ENCODE measurements around the gene ALOX5AP.

Gene ALOX5AP

DNA sequence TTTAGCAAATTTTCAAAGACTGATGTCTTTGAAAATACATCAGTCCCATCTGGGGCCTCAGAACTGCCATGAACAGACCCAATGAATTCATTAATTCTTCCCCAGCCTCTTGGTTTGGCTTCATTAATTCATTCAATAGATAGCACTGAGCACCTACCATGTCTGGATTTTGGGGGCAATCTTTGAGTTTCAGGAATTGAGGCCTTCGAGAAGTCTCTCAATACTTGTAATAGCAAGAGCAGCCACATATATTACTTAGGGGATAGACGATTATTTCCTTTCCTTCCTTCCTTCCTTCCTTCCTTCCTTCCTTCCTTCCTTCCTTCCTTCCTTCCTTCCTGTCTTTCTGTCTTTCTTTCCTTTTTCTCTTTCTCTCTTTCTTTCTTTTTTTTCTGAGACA, 64.8 kb downstream of the ALOX5AP start:
- no peak for TF ChIP-seq CTCF (IDR thresholded peaks at IDR 0.05; ENCODE audit: low read depth, low read length)
- no peak overlapping the region for H3K4me3 ChIP-seq (replicated peaks in 1 of 2; ENCODE audit: low read depth in 2 of 2, low read length in 2 of 2)
- DNase-seq (ENCODE audit: low read depth in 2 of 2): no peak

GRCh38 chr13:30802501-30802900, 67.2 kb downstream of the ALOX5AP start:
- no peak for DNase-seq (ENCODE audit: low read depth in 2 of 2)
- TF ChIP-seq CTCF (IDR thresholded peaks at IDR 0.05; ENCODE audit: low read depth, low read length): no peak
- no peak overlapping the region for H3K4me3 ChIP-seq (replicated peaks in 1 of 2; ENCODE audit: low read depth in 2 of 2, low read length in 2 of 2)

GRCh38 chr13:30802953-30803478, 67.7 kb downstream of the ALOX5AP start:
- TF ChIP-seq CTCF (IDR thresholded peaks at IDR 0.05; ENCODE audit: low read depth, low read length): peak; percentile 91
- H3K4me3 ChIP-seq (replicated peaks in 1 of 2; ENCODE audit: low read depth in 2 of 2, low read length in 2 of 2): peak overlapping the region; percentile 25 to 33
- peak; percentile 84 to 85 for DNase-seq (ENCODE audit: low read depth in 2 of 2)

DNA sequence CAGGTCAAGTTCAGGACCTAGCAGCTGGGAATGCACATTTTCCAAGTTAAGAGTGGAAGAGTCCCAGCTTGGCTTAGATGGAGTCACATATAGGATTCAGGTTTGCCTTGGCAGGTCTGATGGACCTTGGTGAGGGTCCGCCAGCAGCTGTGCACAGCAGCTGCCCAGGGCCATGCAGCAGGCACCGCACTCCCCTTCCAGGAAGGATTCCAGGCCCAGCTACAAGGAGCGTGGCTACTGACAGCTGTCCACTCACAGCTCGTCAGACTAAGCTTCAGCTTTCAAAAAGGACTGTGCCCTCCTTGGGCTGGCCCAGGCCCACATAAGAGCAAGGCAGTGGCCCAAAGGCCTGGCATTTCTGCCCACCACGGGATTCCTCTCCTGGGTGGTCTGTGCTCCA, 68.4 kb downstream of the ALOX5AP start:
- no peak for TF ChIP-seq CTCF (IDR thresholded peaks at IDR 0.05; ENCODE audit: low read depth, low read length)
- DNase-seq (ENCODE audit: low read depth in 2 of 2): no peak
- no peak overlapping the region for H3K4me3 ChIP-seq (replicated peaks in 1 of 2; ENCODE audit: low read depth in 2 of 2, low read length in 2 of 2)

DNA sequence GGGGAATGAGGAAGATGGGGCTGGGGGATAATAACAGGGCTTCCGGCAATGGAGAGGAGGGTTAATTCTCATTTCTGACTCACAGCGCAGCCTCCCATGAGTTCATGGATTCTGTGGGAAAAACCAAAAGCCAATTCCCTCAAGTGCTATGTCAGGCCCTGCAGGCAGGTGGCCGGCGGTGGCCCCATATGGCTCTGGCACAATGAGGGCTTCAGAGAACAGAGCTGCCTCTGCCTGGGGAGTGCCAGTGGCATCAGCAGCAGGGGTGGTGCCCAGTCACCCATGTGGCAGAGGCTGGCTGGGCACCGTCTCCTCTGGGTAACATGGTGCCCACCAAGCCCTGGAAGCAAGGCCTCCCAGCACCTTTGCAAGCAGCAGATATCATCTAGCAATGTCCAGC, 69.1 kb downstream of the ALOX5AP start:
- H3K4me3 ChIP-seq (replicated peaks in 1 of 2; ENCODE audit: low read depth in 2 of 2, low read length in 2 of 2): no peak overlapping the region
- DNase-seq (ENCODE audit: low read depth in 2 of 2): peak in 1 of 2 donors; percentile 9
- TF ChIP-seq CTCF (IDR thresholded peaks at IDR 0.05; ENCODE audit: low read depth, low read length): peak; percentile 28

GRCh38 chr13:30805132-30805537, 69.8 kb downstream of the ALOX5AP start:
- TF ChIP-seq CTCF (IDR thresholded peaks at IDR 0.05; ENCODE audit: low read depth, low read length): no peak
- no peak for DNase-seq (ENCODE audit: low read depth in 2 of 2)
- H3K4me3 ChIP-seq (replicated peaks in 1 of 2; ENCODE audit: low read depth in 2 of 2, low read length in 2 of 2): no peak overlapping the region

DNA sequence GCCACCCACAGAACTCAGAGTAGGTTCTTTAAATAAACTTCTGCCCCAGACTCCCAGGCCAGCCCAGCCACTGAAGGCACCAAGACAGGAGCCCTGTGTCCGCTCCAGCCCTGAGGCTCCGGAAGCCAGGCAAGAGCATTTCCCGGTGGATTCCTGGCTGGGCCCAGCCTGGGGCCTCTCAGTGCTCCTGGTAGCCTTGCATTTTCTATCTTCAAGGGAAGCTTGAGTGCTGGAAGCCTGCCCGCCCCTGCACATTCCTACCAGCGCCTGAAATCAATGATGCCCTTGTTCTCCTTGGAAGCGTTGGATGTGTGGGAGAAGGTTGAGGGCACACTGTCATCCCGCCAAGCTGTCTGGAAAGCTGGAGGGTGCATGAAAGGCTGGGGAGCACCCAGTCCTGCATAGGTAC, 70.3 kb downstream of the ALOX5AP start:
- TF ChIP-seq CTCF (IDR thresholded peaks at IDR 0.05; ENCODE audit: low read depth, low read length): no peak
- no peak overlapping the region for H3K4me3 ChIP-seq (replicated peaks in 1 of 2; ENCODE audit: low read depth in 2 of 2, low read length in 2 of 2)
- peak in 1 of 2 donors; percentile 78 for DNase-seq (ENCODE audit: low read depth in 2 of 2)
